NCI-H69 (cell line): ENCODE results near the gene MRTFA.
"Not testable (repeated sequence)": the region's sequence is repeated elsewhere in the genome, so short reads cannot be mapped to it uniquely, and the experiment has no call there.

Experiments
- DNase-seq: peaks from one replicate; lab custom pipeline; 2025; lab: John Stamatoyannopoulos, UW

The MRTFA gene

GRCh38 chr22:40627612-40628011, 8.9 kb downstream of the MRTFA start:
- DNase-seq: no peak

GRCh38 chr22:40626851-40627250, 9.7 kb downstream of the MRTFA start:
- no peak for DNase-seq

- DNase-seq: not testable (repeated sequence)
Observed at GRCh38 chr22:40625794-40626193, 10.7 kb downstream of the MRTFA start.

- DNase-seq: not testable (repeated sequence)
Observed at GRCh38 chr22:40625281-40625680, 11.2 kb downstream of the MRTFA start.

- DNase-seq: no peak
Observed at GRCh38 chr22:40624770-40625169, 11.7 kb downstream of the MRTFA start.

- DNase-seq: no peak
Observed at GRCh38 chr22:40621309-40622151, 15.0 kb downstream of the MRTFA start.

GRCh38 chr22:40620464-40621046, 16.0 kb downstream of the MRTFA start:
- no peak for DNase-seq

- no peak for DNase-seq
Observed at GRCh38 chr22:40618400-40618799, 18.1 kb downstream of the MRTFA start.

- DNase-seq: no peak
Observed at GRCh38 chr22:40616578-40616977, 19.9 kb downstream of the MRTFA start.

GRCh38 chr22:40613067-40613466, 23.5 kb downstream of the MRTFA start:
- DNase-seq: no peak

GRCh38 chr22:40612291-40612751, 24.2 kb downstream of the MRTFA start:
- DNase-seq: no peak

- no peak for DNase-seq
Observed at GRCh38 chr22:40611606-40612005, 24.9 kb downstream of the MRTFA start.

GRCh38 chr22:40610329-40610850, 26.1 kb downstream of the MRTFA start:
- DNase-seq: no peak

GRCh38 chr22:40609216-40609615, 27.3 kb downstream of the MRTFA start:
- no peak for DNase-seq

GRCh38 chr22:40607506-40607905, 29.0 kb downstream of the MRTFA start:
- DNase-seq: no peak

- DNase-seq: no peak
Observed at GRCh38 chr22:40606306-40606705, 30.2 kb downstream of the MRTFA start.

- no peak for DNase-seq
Observed at GRCh38 chr22:40605761-40606160, 30.8 kb downstream of the MRTFA start.

- DNase-seq: no peak
Observed at GRCh38 chr22:40603088-40603605, 33.4 kb downstream of the MRTFA start.

GRCh38 chr22:40602231-40602630, 34.3 kb downstream of the MRTFA start:
- DNase-seq: no peak

GRCh38 chr22:40599731-40600130, 36.8 kb downstream of the MRTFA start:
- no peak for DNase-seq

- DNase-seq: not testable (repeated sequence)
Observed at GRCh38 chr22:40598712-40599111, 37.8 kb downstream of the MRTFA start.

GRCh38 chr22:40597526-40598430, 38.7 kb downstream of the MRTFA start:
- no peak for DNase-seq
